AG09319 (cell line): ENCODE measurements around the gene LSMEM2.

ENCODE experiments used
- DNase-seq: peaks from one replicate; pipeline ENCODE4 v3.0.0-alpha.2; 2010; ENCODE audit warnings: low read depth; ENCODE audit errors: extremely low read depth
- CTCF ChIP-seq: IDR thresholded peaks from 2 replicates; pipeline ENCODE4 v1.5.1; 2011; ENCODE audit warnings: low read depth, mild to moderate bottlenecking, inconsistent platforms, low read length, moderate library complexity

LSMEM2 gene

DNA sequence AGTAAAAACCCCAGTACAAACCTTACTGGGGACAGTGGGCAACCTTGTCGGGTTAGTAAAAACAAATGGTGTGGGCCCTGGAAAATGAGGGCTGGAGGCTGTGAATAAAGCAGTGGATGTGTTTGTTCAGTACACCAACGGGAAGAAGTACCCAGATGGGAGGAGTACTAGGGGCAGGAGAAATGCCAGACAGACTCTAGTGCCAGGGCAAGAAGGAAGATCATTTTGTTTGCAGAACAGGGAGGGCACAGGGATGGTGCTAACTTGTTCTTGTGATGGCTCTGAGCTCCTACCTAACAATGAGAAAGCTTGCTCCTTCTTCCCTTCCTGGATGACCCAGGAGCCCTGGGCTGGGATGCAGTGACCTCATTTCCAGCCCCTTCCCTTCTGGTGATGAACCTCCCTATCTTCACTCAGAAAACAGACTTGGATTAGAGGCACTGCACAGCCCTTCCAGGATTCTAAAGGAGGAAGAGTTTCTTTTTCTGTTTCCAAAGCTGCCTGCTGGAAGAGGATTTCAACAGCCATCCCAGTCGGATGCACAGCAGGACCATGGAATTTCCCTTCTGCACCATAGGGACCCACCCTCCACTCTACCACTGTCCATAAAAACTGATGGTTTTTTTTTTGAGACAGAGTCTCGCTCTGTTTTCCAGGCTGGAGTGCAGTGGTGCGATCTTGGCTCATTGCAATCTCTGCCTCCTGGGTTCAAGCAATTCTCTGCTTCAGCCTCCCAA lies 55.6 kb downstream of the LSMEM2 start:
- TF ChIP-seq CTCF, result no peak
- DNase-seq, result no peak

DNA sequence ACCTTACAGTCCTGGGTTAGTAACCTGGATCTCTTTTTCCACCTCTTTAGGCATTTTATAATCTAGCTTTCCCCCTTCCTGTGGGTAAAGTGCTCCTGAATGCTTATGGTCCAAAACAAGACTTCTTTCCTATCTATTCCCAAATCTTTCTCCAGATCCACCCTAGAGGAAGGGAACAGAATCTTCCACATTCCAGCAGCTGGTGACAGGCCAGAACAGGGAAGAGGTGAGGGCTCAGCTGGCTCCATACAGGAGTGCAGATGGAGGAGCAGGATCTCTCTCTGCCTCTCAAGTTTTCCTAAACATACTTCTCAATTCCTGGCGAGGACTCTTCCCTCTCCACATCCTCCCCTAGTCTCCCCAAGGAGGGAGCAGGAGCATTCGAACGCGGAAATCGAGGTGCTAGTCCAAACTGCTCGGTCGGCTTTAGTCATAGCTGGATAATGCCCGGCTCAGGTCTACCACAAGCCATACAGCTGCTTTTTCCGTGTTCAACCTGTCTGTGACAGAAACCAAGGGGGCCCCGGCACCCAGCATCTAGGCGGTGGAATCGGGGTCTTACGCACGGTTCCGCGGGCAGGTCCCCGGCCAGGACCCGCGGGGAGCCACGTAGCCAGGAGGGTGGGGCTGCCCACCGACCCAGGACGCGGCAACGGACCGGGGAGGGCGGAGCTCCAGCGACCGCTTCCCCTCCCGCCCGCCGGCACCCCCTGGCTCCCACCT lies 57.7 kb downstream of the LSMEM2 start:
- no peak for TF ChIP-seq CTCF

DNA sequence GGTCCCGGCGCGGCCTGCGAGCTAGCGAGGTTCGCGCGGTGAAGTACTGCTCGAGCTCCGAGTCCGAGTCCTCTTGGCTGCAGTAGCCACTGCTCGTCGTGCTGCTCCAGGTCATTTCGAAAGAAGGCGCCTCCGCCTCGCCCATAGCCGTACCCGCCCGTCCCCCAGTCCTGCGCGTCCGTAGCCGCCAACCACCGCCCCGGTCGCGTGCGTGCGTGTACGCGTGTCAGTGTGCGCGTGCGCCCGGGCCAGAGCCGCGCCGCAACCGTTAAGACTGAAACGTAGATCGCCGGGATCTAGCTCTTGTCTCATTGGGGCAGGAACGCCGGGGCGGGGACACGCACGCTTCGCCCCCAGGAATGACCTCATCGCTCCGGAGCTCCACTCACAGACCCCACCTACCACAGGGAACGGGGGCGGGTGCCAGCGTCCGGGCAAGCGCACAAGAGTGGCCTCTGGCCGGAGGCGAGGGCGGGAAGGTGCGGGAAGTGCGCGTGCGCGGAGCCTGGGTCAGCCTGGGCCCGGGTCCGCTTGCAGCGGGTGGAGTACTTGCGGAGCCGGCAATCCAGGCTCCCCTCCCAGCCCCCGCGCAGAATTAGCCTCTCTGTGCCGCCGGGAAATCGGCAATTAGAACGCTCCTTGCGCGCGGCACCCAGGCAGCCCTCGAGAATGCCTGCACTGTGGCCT lies 58.4 kb downstream of the LSMEM2 start:
- peak; percentile 99 for DNase-seq
- TF ChIP-seq CTCF, result no peak

More for the DNA sequence above, 57.7 kb downstream of the LSMEM2 start:
- DNase-seq, result no peak
